SU-DHL-6 (cell line): ENCODE data around the gene MRGPRF.

Source experiments
- H2AFZ ChIP-seq: fragments of 200-600 bp; sonication (generic); 2 replicates; pipeline ENCODE4 v1.6.1; 2014; ENCODE audit warnings: low read depth, mild to moderate bottlenecking, moderate library complexity, mixed read lengths, antibody characterized with exemption, low read length; ENCODE audit not compliant: severe bottlenecking
- H3F3A ChIP-seq: fragments of 200-600 bp; shearing (Covaris generic); 2 replicates; pipeline ENCODE4 v1.6.0; 2016; ENCODE audit warnings: antibody characterized with exemption, mild to moderate bottlenecking; ENCODE audit not compliant: insufficient read depth
- H3K27ac ChIP-seq: fragments of 200-600 bp; sonication (generic); 2 replicates; pipeline ENCODE4 v1.5.1; 2016; ENCODE audit warnings: low read depth, mild to moderate bottlenecking, low read length, moderate library complexity, mixed read lengths
- H3K27me3 ChIP-seq: fragments of 200-600 bp; sonication (generic), shearing (Covaris generic); 2 replicates; pipeline ENCODE4 v1.6.0; 2014; ENCODE audit warnings: mild to moderate bottlenecking, low read length
- H3K36me3 ChIP-seq: fragments of 200-600 bp; sonication (generic); 2 replicates; pipeline ENCODE4 v1.6.1; 2014; ENCODE audit warnings: mild to moderate bottlenecking, low read length, mixed read lengths
- H3K4me2 ChIP-seq: fragments of 300-600, 200-600 bp; shearing (Covaris generic), sonication (generic); 2 replicates; pipeline ENCODE4 v1.6.0; 2014; ENCODE audit warnings: low read length, low read depth, mild to moderate bottlenecking; ENCODE audit not compliant: poor library complexity, severe bottlenecking
- H3K4me3 ChIP-seq: fragments of 200-600 bp; sonication (generic); 2 replicates; pipeline ENCODE4 v1.5.1; 2014; ENCODE audit warnings: antibody characterized with exemption, low read length, mild to moderate bottlenecking, mixed read lengths; ENCODE audit not compliant: insufficient read depth, poor library complexity, severe bottlenecking
- H3K79me2 ChIP-seq: fragments of 200-600 bp; sonication (generic); 2 replicates; pipeline ENCODE4 v1.6.1; 2014; ENCODE audit warnings: mild to moderate bottlenecking, low read length, moderate library complexity; ENCODE audit not compliant: insufficient read depth
- H3K9ac ChIP-seq: fragments of 200-600 bp; sonication (generic); 2 replicates; pipeline ENCODE4 v1.7.0; 2014; ENCODE audit warnings: mild to moderate bottlenecking, low read length
- H3K9me2 ChIP-seq: fragments of 200-600 bp; sonication (generic); replicated peaks from 2 replicates; pipeline ENCODE4 v1.6.1; 2014; ENCODE audit warnings: low read length; ENCODE audit not compliant: insufficient read depth
- H3K9me3 ChIP-seq: fragments of 200-600 bp; sonication (generic); 2 replicates; pipeline ENCODE4 v1.6.1; 2014; ENCODE audit warnings: low read length, mixed read lengths; ENCODE audit not compliant: insufficient read depth
- H4K20me1 ChIP-seq: fragments of 200-600 bp; sonication (generic); 2 replicates; pipeline ENCODE4 v1.6.1; 2014; ENCODE audit warnings: low read depth, mild to moderate bottlenecking, antibody characterized with exemption, low read length, moderate library complexity, mixed read lengths
- EZH2phosphoT487 ChIP-seq: fragments of 200-600 bp; sonication (generic), shearing (Covaris generic); conservative IDR thresholded peaks from 2 replicates; pipeline ENCODE4 v1.6.1; 2018; ENCODE audit warnings: mild to moderate bottlenecking, antibody characterized with exemption, low read length, moderate library complexity, mixed read lengths
- TF ChIP-seq, protein P1 (sequence below): fragments of 200-600 bp; sonication (generic); IDR thresholded peaks from one replicate; pipeline ENCODE4 v1.5.1; 2017; ENCODE audit warnings: antibody characterized with exemption, mild to moderate bottlenecking, low read length, moderate library complexity; ENCODE audit not compliant: insufficient read depth, poor library complexity, severe bottlenecking

Gene MRGPRF

GRCh38 chr11:69002110-69002569 is 10.9 kb downstream of the MRGPRF start:
- Histone ChIP-seq H3F3A (no peaks in the 10 kb centered on the region), H3K4me3 (no peak overlapping the region), H3K9me3 (no peaks in the 10 kb centered on the region), H3K9me2 (no peaks in the 10 kb centered on the region), H3K36me3 (no peaks in the 10 kb centered on the region), H3K4me2 (no peak overlapping the region), H3K79me2 (no peaks in the 10 kb centered on the region), H2AFZ (no peak overlapping the region), H3K9ac (no peak overlapping the region), H3K27ac (no peak overlapping the region), H3K27me3 (no peaks in the 10 kb centered on the region), H4K20me1 (no peaks in the 10 kb centered on the region)
- no peak for TF ChIP-seq EZH2phosphoT487
- TF ChIP-seq, protein P1, sequence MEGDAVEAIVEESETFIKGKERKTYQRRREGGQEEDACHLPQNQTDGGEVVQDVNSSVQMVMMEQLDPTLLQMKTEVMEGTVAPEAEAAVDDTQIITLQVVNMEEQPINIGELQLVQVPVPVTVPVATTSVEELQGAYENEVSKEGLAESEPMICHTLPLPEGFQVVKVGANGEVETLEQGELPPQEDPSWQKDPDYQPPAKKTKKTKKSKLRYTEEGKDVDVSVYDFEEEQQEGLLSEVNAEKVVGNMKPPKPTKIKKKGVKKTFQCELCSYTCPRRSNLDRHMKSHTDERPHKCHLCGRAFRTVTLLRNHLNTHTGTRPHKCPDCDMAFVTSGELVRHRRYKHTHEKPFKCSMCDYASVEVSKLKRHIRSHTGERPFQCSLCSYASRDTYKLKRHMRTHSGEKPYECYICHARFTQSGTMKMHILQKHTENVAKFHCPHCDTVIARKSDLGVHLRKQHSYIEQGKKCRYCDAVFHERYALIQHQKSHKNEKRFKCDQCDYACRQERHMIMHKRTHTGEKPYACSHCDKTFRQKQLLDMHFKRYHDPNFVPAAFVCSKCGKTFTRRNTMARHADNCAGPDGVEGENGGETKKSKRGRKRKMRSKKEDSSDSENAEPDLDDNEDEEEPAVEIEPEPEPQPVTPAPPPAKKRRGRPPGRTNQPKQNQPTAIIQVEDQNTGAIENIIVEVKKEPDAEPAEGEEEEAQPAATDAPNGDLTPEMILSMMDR: no peak

DNA sequence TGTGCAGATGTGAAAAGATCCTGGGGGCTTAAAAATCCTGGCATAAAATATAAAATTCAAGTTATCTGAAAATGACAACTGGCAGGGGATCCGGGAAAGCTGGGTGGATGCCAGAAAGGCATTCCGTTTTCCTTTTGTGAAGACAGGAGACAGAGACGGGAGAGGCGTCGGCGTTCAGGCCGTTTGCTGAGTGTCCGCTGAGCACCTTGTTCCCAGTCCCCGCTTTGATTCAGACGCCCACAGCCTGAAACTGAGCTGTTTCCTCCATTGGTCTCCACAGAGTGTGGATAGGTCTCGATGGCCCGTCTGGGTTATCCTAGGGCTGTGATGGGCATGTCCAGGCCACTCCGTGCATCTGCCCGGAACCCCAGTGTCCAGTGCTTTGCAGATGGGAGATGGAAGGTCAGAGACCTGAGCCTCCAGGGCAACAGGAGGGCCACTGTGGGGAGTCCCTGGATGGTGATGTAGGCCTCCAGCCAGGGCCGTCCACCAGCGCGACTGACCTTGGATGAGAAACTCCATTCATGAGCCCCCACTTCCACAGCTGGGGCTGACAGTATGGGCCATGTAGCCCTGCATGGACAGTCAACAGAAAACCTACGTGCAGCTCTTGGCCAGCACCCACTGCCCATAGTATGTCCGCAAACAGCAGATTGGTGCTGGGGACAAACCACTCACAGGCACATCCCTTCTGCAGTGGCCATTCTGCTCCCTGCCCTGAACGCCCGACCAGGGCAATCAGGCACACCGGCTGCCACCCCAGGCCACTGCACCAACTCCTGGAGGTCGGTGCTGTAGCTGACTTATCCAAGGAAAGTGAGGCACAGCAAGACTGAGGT is 11.6 kb downstream of the MRGPRF start:
- Histone ChIP-seq H3K27me3 (no peaks in the 10 kb centered on the region), H3K27ac (no peak overlapping the region), H3K36me3 (no peaks in the 10 kb centered on the region), H3K9me2 (no peaks in the 10 kb centered on the region), H3K79me2 (no peaks in the 10 kb centered on the region), H3K9ac (no peak overlapping the region), H3K9me3 (no peaks in the 10 kb centered on the region), H3K4me2 (no peak overlapping the region), H2AFZ (no peak overlapping the region), H3K4me3 (no peak overlapping the region), H4K20me1 (no peaks in the 10 kb centered on the region), H3F3A (no peaks in the 10 kb centered on the region)
- TF ChIP-seq, protein P1: no peak
- TF ChIP-seq EZH2phosphoT487: no peak

DNA sequence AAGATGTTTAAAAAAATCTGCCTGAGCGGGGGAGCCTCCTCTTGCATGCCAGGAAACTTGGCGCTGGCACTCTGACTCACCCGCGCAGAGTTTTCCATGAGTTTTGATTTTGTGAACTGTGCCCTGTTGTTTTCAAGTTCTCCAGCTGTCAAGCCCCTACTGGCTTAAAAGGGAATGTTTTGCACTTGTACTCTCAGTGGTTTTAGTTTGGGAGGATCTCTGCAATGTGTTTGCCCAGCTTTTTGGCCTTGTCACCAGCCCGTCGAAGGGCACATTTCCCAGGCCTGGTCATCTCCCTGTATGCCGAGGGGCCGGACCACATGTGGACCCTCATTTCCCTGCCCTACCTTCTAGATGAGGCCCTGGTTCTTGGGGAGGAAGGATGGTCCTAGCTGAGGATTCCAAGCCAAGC is 12.2 kb downstream of the MRGPRF start:
- no peak overlapping the region for H3K4me2 ChIP-seq
- no peaks in the 10 kb centered on the region for H4K20me1 ChIP-seq
- no peaks in the 10 kb centered on the region for H3F3A ChIP-seq
- no peaks in the 10 kb centered on the region for H3K27me3 ChIP-seq
- no peaks in the 10 kb centered on the region for H3K9me2 ChIP-seq
- H3K9ac ChIP-seq: no peak overlapping the region
- H3K27ac ChIP-seq: no peak overlapping the region
- H2AFZ ChIP-seq: no peak overlapping the region
- H3K36me3 ChIP-seq: no peaks in the 10 kb centered on the region
- no peaks in the 10 kb centered on the region for H3K9me3 ChIP-seq
- H3K4me3 ChIP-seq: no peak overlapping the region
- no peaks in the 10 kb centered on the region for H3K79me2 ChIP-seq
- TF ChIP-seq EZH2phosphoT487: no peak
- TF ChIP-seq, protein P1: no peak
